ENCODE results near the gene DTYMK.

The DTYMK gene

GRCh38 chr2:241703032-241703604, 16.5 kb upstream of the DTYMK start:
- DNase-seq, result no peak

DNA sequence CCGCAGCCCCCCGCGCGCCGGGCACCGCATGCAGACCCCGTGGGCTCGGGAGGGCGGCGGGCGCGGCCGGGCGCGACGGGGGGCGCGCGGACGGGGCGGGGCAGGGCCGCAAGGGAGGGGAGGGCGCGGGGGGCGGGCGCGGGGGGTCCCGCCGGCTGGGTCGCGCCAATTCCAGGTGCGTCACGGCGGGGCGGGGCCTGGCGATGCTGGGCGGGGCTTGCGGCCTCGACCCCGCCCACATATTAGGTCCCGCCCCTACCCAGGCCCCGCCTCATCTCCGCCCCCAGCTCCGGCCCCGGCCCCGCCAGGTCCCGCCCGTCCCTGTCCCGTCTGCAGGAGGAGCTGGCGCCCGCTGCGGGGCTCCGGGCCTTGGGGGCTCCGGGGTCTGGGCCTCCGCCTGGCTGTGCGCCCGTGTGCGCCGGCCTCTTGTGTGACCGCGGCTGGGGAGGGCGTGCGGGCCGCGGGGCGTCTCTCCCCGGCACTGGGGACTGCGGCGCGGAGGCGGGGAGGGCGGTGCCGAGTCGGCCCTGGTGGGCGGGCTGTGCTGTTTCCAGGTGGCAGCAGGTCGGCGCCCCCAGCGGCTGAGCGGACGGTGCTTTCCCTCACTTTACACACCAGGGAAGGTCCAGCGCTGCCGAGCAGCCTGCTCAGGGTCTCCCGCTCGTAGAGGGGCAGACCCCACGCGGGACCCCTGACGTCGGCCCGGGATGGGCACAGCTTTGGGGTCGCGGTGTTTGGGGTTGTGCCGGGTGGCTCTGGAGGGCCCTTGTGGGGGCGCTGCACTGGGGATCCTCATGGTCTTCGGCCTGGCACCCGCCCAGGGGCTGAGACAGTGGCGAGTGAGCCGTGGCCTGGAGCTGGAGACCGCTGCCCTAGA, 15.8 kb upstream of the DTYMK start:
- no peak for DNase-seq

GRCh38 chr2:241701399-241702154, 15.0 kb upstream of the DTYMK start, which contains the start of gene ING5:
Gene ING5, plus strand, starts transcription at chr2:241702039. Its CDS starts 27 bp downstream, at chr2:241702066.
- peak; percentile 45 for DNase-seq

GRCh38 chr2:241701149-241701398, 14.5 kb upstream of the DTYMK start:
- no peak for DNase-seq

GRCh38 chr2:241695651-241696050, 9.0 kb upstream of the DTYMK start:
- no peak for DNase-seq

GRCh38 chr2:241692448-241692847, 5.8 kb upstream of the DTYMK start:
- DNase-seq, result no peak

GRCh38 chr2:241690202-241690717, 3.6 kb upstream of the DTYMK start:
- no peak for DNase-seq

- no peak for DNase-seq
Observed at GRCh38 chr2:241689306-241689705, 2.7 kb upstream of the DTYMK start.

DNA sequence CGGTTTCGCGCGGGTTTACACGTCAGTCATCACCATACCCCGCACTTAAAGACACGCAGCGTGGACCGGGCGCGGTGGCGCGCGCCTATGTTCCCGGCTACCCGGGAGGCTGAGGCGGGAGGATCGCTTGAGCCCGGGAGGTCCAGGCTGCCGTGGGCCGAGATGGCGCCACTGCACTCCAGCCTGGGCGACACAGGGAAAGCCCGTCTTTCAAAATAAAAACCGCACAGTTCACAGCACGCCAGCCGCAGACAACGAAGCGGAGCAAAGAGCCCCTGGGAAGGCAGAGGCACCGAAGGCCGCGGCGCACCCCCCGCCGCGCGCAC, 328 bp downstream of the DTYMK start:
- DNase-seq, result no peak

- no peak for DNase-seq
Observed at GRCh38 chr2:241680827-241681599, 5.6 kb downstream of the DTYMK start.

DNA sequence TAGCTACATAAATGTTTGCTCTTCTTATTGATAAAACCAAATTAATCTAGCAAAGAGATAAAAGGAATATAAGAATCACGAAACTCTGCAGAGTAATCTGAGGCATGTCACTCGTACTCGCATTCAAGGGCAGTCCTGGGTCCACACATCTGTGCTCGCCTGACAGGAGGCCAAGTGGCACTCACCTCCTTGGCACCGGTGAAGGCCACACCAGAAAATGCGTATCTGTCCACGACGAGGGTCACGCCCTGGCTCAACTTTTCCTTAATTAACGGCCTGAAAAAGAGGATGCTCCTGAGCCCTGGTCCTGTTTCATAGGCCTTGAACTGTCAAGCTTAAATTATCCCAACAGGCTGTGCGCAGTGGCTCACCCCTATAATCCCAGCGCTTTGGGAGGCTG, 6.6 kb downstream of the DTYMK start:
- DNase-seq, result no peak

DNA sequence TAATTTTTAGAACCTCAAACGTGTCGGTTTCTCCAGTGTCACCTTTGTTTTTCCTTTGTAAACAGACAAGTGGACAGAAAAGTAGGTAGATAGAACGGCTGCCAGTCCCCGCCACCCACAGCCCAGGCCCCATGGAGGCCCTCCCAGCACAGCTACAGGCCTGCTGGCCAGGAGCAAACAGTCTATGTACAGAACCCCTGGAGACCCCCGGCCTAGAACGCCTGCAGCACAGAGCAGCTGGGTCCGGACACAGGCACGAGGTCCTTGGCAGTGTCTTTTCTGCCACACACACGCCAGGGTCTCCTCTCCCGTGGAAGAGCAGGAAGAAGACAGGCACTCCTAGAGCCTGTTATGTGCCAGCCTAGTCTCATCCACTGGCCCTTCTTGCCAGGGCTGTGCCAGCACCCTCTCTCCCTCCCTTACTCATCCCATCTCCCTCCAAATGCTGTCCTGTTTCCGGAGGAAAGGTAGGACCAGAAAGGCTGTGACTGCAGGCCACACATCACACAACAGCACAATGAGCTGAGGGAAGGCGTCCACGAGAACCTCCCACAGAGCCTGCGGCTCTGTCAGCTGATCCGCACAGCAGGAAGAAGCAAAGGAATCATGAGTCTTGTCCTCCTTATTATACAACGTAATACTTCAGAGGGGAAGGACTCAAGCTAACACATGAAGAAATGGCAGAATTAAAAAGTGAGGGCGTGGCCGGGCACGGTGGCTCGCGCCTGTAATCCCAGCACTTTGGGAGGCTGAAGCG, 7.7 kb downstream of the DTYMK start:
- no peak for DNase-seq

GRCh38 chr2:241678307-241678706, 8.3 kb downstream of the DTYMK start:
- DNase-seq, result no peak

DNA sequence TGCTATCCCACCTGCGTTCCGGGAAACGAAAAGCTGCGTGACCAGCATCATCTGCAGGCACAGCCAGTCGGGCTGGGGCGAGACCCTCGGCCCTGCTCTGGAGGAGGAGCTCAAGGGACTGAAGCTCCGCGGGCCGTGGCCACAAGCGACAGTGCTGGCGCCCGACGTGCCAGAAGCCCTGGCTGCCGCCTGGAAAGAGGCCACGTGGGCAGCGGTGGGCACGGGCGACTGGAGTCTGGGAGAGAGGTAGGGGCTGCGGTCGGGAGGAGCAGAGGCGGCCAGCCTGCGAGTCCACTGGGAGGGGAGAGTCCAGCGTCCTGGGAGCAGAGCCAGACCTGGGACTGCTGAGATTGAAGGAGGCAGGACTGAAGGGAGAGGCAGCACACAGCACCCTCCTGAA, 9.2 kb downstream of the DTYMK start:
- DNase-seq, result no peak

DNA sequence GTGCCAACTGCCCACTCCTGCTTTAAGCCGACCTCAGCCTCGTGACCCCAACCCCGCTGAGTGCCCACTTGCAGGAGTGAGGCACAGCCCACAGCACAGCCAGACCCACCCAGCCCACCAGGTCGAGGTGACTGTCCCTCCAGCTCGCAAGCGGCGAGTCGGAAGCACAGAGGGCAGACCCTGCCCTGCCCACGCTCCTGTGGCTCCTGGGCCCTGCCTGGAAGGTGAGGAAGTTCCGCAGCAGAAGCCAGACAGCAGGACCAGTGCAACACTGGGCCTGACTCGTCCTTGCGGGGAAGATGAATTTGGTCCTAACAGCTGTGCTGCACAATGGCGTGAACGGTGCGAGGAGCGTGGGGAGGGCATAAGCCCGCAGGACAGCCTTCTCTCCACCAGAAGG, 9.9 kb downstream of the DTYMK start:
- DNase-seq, result no peak

- no peak for DNase-seq
Observed at GRCh38 chr2:241675885-241676284, 10.7 kb downstream of the DTYMK start.

DNA sequence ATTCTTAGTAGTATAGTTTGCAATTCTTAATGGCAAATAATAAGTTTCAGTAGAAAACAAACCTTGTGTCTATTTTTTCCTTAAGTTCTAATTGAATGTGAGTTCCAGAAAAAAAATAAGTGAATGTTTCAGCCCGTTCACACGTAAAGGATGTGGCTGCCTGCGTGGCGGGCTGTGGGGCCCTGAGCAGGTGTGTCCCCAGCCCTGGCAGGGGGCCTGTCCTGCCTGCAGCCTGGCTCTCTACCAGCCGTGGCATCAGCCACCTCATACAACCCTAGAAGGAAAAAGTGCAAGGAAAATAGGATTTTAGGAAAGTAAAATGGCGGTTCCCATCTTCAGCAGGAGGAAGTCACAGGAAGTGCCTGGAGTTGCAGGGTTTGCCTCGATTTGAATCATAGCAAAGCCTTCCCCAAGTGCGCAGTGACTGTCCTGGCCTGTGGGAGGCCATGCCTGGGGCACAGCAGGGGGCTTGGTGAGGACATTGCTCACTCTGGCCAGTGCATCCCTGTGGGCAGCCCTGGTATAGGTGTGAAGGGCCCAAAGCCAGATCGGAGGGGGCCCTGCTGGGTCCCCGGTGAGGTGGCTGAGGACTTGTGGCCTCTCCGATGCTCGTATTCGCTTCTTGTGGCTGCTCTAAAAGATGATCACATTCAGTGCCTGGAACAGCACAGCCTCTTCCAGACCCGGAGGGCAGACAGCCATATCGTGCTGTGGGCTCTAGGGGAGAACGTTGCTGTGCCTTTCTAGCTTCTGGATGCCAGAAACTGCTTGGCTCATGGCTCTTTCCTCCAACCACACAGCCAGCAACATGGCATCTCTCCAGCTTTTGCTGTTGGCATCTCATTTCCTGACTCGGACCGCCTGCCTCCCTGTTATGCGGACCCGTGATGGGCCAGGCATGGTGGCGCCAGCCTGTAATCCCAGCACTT, 12.6 kb downstream of the DTYMK start:
- DNase-seq, result no peak

DNA sequence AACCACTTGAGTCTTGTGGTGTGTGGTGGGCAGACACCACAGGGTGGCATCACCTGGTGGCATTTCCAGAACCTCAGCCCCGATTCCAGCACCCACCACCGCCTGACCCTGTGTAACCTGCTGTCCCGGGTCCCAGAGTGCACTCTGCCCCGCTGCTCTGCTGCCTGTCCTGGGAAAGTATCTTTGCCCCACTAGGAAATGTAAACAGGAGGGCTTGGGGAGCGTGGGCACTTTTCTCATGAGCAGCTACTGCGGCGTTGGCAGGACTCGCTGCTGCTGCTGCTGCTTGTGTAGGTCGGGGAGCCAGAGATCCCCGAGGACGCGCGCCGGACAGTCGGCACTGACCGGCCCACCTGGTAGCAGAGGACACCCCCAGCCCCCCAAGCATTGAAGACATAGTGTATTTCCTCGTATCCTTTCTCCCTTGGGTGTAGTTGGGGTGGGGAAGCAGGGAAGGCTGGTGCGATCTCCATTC, 13.4 kb downstream of the DTYMK start:
- DNase-seq, result no peak

- DNase-seq, result no peak
Observed at GRCh38 chr2:241672243-241673188, 14.1 kb downstream of the DTYMK start.
